GM12801 (cell line): ENCODE data around the gene ZNF12.

ENCODE experiments used
- TF ChIP-seq, protein P1 (sequence below): IDR thresholded peaks from one replicate; pipeline ENCODE4 v1.5.1; 2011; ENCODE audit warnings: control low read depth; ENCODE audit not compliant: insufficient read length; ENCODE audit errors: extremely low read depth

Gene ZNF12

DNA sequence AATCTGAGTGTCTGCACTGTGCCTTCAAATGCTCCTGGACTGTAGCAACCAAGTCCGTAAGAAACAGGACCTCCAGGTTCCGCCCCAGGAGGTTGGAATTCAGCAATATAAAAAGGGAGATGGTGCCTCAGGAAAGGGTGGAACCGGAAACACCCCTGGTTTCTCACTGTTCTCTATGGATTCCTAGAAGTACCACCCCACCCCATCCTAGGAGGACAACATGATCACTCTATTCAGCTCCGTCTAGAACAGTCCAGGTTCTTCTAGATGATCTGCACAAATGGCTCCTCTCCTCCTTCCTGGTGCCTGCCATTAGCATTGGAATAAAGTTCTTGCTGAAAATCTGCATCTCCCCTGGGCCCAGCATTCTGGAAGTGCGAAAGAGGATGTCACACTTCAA lies 7.6 kb upstream of the ZNF12 start:
- TF ChIP-seq, protein P1, sequence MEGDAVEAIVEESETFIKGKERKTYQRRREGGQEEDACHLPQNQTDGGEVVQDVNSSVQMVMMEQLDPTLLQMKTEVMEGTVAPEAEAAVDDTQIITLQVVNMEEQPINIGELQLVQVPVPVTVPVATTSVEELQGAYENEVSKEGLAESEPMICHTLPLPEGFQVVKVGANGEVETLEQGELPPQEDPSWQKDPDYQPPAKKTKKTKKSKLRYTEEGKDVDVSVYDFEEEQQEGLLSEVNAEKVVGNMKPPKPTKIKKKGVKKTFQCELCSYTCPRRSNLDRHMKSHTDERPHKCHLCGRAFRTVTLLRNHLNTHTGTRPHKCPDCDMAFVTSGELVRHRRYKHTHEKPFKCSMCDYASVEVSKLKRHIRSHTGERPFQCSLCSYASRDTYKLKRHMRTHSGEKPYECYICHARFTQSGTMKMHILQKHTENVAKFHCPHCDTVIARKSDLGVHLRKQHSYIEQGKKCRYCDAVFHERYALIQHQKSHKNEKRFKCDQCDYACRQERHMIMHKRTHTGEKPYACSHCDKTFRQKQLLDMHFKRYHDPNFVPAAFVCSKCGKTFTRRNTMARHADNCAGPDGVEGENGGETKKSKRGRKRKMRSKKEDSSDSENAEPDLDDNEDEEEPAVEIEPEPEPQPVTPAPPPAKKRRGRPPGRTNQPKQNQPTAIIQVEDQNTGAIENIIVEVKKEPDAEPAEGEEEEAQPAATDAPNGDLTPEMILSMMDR = no peak

DNA sequence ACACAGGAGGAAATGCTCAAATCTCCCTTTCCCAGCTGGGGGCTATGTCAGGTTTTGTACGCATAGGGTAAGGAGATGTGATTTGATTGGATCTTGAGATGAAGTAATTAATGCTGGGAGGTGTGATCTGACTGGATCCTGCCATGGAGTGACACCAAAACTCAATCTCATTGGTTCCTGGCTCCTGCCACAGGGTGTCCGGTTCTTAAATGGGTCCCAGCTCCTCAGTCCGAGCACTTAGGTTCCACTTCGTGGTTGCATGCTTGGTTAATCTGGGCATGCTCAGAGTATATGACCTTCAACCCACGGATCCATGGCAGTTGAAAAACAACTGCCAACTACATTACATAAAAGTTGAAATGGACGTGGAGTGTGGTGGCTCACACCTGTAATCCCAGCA lies 3.1 kb upstream of the ZNF12 start:
- TF ChIP-seq, protein P1 = no peak

DNA sequence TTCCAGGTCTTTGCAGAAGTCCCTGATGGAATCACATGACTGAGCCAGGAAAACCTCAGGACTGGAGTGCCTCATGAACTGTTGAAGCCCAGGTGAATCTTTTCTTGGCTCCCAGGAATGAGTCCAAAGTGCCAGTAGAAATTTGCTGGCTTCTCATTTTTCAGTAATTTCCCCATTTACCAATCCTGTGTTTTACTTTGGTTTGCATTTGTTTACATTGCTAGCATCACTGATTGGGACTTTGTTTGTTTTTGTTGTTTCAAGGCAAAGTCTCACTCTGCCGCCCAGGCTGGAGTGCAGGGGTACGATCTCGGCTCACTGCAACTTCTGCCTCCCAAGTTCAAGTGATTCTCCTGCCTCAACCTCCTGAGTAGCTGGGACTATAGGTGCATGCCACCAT lies 1.6 kb upstream of the ZNF12 start:
- TF ChIP-seq, protein P1 = no peak

DNA sequence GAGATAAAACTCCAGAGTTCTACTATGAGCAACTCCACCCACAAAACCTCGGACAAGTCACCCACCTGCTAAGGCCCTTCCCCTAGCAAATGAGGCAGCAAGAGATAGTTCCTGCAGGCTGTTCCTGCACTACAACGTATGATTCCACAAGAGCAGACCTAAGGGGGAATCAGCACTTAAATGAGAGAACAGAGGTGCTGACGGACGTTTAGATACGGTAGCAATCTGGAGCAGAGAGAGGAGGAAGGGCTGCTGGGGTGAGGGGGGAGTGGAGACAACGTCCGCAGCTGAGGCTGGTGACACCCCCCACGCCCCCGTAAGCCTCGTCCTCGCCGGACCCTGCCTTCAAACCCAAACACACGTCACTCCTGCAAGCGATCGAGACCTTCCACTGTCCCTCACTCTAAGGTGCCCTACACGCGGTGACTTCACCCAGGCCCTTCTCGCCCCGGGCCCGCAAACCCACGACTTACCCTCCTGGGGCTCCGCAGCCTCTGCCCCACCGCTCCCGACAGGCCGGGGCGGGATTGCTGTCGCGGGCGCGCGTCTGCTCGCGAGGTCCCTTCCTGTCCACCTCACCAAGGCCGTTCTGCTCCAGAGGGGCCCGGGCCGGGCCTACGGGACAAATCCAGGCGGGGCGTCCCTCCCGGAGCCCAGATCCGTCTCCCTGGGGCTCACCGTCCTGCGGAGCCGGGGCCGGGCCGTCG lies 635 bp downstream of the ZNF12 start:
- TF ChIP-seq, protein P1 = no peak

DNA sequence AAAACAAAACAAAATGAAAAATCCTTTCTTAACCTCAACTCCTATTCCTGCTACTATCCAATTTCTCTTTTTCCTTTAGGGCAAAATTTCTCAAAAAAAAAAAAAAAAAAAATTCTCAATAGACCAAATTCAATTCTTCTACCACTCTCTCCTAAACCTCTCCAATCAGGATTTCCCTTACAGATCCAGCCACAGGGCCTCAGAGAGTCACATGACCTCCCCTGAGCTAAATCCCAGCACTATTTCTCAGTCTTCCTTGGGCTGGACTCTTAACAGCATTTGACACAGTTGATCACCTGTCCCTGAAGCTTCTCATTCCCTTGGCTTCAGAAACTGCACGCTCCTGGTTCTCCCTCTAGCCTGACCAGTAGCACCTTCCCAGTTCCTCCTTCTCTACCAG lies 4.9 kb downstream of the ZNF12 start:
- TF ChIP-seq, protein P1 = no peak

DNA sequence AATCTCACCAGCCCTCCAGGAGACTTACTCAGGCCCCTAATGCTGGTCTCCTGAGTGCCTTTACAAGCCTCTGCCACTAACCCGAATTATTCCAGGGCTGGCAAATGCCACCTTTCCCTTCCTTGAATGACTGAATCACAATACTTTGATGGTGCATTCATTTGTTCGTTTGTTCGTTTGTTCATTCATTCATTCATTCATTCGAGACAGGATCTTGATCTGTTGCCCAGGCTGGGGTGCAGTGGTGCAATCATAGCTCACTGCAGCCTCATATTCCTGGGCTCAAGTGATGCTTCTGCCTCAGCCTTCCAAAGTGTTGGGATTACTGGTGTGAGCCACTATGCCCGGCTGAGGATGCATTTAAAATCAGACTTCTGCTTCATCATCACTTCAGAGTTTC lies 6.0 kb downstream of the ZNF12 start:
- TF ChIP-seq, protein P1 = no peak

DNA sequence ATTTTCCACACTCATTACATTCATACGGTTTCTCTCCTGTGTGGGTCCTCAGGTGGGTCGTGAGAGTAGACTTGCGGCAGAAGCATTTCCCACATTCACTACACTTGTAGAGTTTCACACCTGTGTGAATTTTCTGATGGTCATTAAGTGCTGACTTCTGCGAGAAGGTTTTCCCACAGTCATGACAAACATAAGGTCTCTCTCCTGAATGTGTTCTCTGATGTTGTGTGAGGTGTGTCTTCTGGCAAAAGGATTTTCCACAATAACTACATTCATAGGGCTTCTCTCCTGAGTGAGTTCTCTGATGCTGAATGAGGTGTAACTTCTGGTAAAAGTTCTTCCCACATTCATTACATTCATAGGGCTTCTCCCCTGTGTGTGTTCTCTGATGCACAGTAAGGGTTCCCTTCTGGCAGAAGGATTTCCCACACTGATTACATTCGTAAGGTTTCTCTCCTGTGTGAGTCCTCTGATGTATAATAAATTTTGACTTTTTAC lies 15.1 kb downstream of the ZNF12 start:
- TF ChIP-seq, protein P1 = no peak

DNA sequence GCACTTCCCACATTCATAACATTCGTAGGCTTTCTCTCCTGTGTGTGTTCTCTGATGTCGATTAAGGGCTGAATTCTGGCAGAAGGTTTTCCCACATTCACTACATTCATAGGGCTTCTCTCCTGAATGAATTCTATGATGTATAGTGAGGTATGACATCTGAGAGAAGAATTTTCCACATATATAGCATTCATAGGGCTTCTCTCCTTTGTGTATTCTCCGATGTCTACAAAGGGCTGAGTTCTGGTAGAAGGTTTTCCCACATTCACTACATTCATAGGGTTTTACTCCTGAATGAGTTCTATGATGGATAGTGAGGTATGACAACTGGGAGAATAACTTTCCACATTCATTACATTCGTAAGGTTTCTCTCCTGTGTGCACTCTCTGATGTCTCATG lies 15.6 kb downstream of the ZNF12 start:
- TF ChIP-seq, protein P1 = no peak
